GM12891 (cell line): ENCODE measurements around the gene DNAJC21.

Source experiments
- PAX5 ChIP-seq: IDR thresholded peaks from 2 replicates; pipeline ENCODE4 v1.6.1; 2011; ENCODE audit warnings: low read length, moderate library complexity, mild to moderate bottlenecking; ENCODE audit not compliant: insufficient read depth, severe bottlenecking
- POLR2A ChIP-seq: IDR thresholded peaks from 2 replicates; pipeline ENCODE4 v1.6.1; 2011; ENCODE audit warnings: low read depth, low read length, control low read depth
- POLR2AphosphoS5 ChIP-seq: IDR thresholded peaks from 2 replicates; pipeline ENCODE4 v1.6.1; 2011; ENCODE audit warnings: low read depth, low read length, control low read depth
- POU2F2 ChIP-seq: IDR thresholded peaks from 2 replicates; pipeline ENCODE4 v1.6.1; 2011; ENCODE audit warnings: low read depth, mild to moderate bottlenecking, control low read depth, low read length, moderate library complexity
- SPI1 ChIP-seq: IDR thresholded peaks from 2 replicates; pipeline ENCODE4 v1.6.1; 2011; ENCODE audit warnings: low read depth, low read length, control low read depth
- TAF1 ChIP-seq: IDR thresholded peaks from 2 replicates; pipeline ENCODE4 v1.6.1; 2011; ENCODE audit warnings: low read depth, low read length, control low read depth

DNA sequence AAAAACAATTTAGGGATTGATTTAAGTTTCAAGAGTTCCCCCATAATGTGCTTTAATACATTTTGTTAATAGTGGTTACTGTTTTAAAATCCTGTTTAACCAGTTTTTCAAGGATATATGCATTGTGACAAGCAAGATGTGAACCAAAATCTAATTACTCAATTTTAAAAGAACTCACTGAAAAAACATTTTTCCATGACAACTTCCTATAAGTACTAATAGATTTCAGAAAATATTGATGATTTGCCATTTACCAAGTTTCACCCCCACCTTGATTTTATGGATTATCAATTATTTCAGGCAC, 4.9 kb upstream of the DNAJC21 start:
- TF ChIP-seq POLR2AphosphoS5 = no peak
- TF ChIP-seq POLR2A = no peak
- TF ChIP-seq TAF1 = no peak
- no peak for TF ChIP-seq SPI1
- TF ChIP-seq PAX5 = no peak
- TF ChIP-seq POU2F2 = no peak
